ENCODE measurements around the gene RRN3. TPM values are rescaled to one million over a fixed set of nuclear protein-coding genes. Genes with fewer than 3 reads are reported as not detected.
A peak's percentile ranks its signal among the peaks of the same experiment; 100 is the strongest.

Gene RRN3
- total and polyA plus RNA-seq, 9 of the 15 experiments (the other 6 are each of a cell fraction or from before 2014, with no cell fraction given), result 22.2 to 49.5 (median 28.4) TPM

GRCh38 chr16:15055141-15056053, 38.7 kb downstream of the RRN3 start (continued):
- TF ChIP-seq ZSCAN32 (CRISPR knock-in tag; IDR thresholded peaks at IDR 0.05), result no peak
- TF ChIP-seq POLR2G (IDR thresholded peaks at IDR 0.05; ENCODE audit: low read depth, low read length), result peak; percentile 68
- TF ChIP-seq CREM (IDR thresholded peaks at IDR 0.05; ENCODE audit: low read depth), result no peak
- TF ChIP-seq HMGN3 (IDR thresholded peaks at IDR 0.05; ENCODE audit: borderline replicate concordance, extremely low read depth, insufficient read length, low read depth, low read length), result peak; percentile 27
- TF ChIP-seq BCOR (IDR thresholded peaks at IDR 0.05), result peak; percentile 99
- no peak for TF ChIP-seq CCNT2 (IDR thresholded peaks at IDR 0.05; ENCODE audit: borderline replicate concordance, extremely low read depth, insufficient read length, low read depth, low read length)
- TF ChIP-seq ZNF408 (CRISPR knock-in tag; IDR thresholded peaks at IDR 0.05; ENCODE audit: low read depth), result no peak
- TF ChIP-seq POLR3A (IDR thresholded peaks at IDR 0.05; ENCODE audit: borderline replicate concordance, extremely low read depth, insufficient read depth, insufficient read length), result no peak
- no peak for TF ChIP-seq TFAM (CRISPR knock-in tag; conservative IDR thresholded peaks at IDR 0.05)
- TF ChIP-seq DACH1 (IDR thresholded peaks at IDR 0.05; ENCODE audit: partially characterized antibody), result no peak
- TF ChIP-seq ZNF431 (CRISPR knock-in tag; IDR thresholded peaks at IDR 0.05), result no peak
- no peak for TF ChIP-seq MTF1 (CRISPR knock-in tag; IDR thresholded peaks at IDR 0.05; ENCODE audit: borderline replicate concordance)
- TF ChIP-seq BRD9 (IDR thresholded peaks at IDR 0.05; ENCODE audit: low read depth, partially characterized antibody), result peak; percentile 56
- no peak for TF ChIP-seq ZNF639 (CRISPR knock-in tag; conservative IDR thresholded peaks at IDR 0.05 in 1 of 2, IDR thresholded peaks at IDR 0.05 in 1 of 2)
- TF ChIP-seq PCBP1 (IDR thresholded peaks at IDR 0.05; ENCODE audit: low read depth, low read length, poor library complexity, severe bottlenecking), result peak; percentile 55
- TF ChIP-seq ZNF707 (CRISPR knock-in tag; conservative IDR thresholded peaks at IDR 0.05), result no peak
- no peak for TF ChIP-seq STAT5B (CRISPR knock-in tag; IDR thresholded peaks at IDR 0.05)
- no peak for TF ChIP-seq SMARCB1 (IDR thresholded peaks at IDR 0.05; ENCODE audit: insufficient read length, low read depth)
- no peak for TF ChIP-seq MAFG (tag; conservative IDR thresholded peaks at IDR 0.05)
- TF ChIP-seq ZNF79 (CRISPR knock-in tag; IDR thresholded peaks at IDR 0.05; ENCODE audit: low read depth), result no peak
- no peak for TF ChIP-seq HDAC6 (IDR thresholded peaks at IDR 0.05; ENCODE audit: low read depth, low read length)
- peak; percentile 68; the same call in 1 of the 2 replicates for TF ChIP-seq PHF8 (IDR thresholded peaks at IDR 0.05; ENCODE audit: borderline replicate concordance, low read length)
- TF ChIP-seq ZNF134 (CRISPR knock-in tag; conservative IDR thresholded peaks at IDR 0.05), result no peak
